Fibroblast of the aortic adventitia (primary cell): ENCODE data around the gene NPLOC4. TPM values are rescaled to one million over a fixed set of nuclear protein-coding genes. Genes with fewer than 3 reads are reported as not detected.

Experiments used
- DNase-seq: peaks from one replicate; pipeline ENCODE4 v3.0.0-alpha.2; 2010; ENCODE audit warnings: low read depth
- H3K4me3 ChIP-seq: 2 replicates; pipeline ENCODE4 v1.5.1; 2011; ENCODE audit warnings: low read depth, mild to moderate bottlenecking, control low read depth, low read length, moderate library complexity
- total RNA-seq: library from RNA; depleted of rRNA; stranded (reverse); fragments of >200 nt; gene quantifications from 2 replicates; pipeline ENCODE4 v1.2.3, GENCODE V29; 2012; ENCODE audit warnings: low replicate concordance
- TF ChIP-seq, protein P1 (sequence below): IDR thresholded peaks from 2 replicates; pipeline ENCODE4 v1.5.1; 2011; ENCODE audit warnings: mild to moderate bottlenecking, low read length, control low read depth, inconsistent platforms; ENCODE audit not compliant: insufficient read depth

The NPLOC4 gene
- total RNA-seq, 1 donor = 60.3 TPM

DNA sequence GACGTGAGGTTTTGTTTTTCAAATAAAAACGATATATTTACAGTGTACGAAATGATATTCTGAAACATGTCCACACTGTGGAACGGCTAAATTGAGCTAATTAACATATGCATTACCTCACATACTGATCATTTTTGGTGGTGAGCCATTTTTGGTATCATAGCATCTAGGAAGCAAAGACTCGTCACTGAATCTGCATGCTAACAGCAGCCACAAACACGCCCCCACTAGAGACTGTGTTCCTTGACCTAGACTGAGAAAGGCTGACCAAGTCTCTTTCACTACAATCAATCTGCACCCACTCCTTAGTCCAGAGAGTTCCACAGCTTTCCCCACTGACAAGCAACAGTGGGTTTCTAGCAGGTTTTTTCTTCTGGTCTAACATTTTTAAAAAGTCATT is 29.5 kb downstream of the NPLOC4 start:
- H3K4me3 ChIP-seq = no peak overlapping the region
- TF ChIP-seq, protein P1, sequence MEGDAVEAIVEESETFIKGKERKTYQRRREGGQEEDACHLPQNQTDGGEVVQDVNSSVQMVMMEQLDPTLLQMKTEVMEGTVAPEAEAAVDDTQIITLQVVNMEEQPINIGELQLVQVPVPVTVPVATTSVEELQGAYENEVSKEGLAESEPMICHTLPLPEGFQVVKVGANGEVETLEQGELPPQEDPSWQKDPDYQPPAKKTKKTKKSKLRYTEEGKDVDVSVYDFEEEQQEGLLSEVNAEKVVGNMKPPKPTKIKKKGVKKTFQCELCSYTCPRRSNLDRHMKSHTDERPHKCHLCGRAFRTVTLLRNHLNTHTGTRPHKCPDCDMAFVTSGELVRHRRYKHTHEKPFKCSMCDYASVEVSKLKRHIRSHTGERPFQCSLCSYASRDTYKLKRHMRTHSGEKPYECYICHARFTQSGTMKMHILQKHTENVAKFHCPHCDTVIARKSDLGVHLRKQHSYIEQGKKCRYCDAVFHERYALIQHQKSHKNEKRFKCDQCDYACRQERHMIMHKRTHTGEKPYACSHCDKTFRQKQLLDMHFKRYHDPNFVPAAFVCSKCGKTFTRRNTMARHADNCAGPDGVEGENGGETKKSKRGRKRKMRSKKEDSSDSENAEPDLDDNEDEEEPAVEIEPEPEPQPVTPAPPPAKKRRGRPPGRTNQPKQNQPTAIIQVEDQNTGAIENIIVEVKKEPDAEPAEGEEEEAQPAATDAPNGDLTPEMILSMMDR = no peak
- no peak for DNase-seq

DNA sequence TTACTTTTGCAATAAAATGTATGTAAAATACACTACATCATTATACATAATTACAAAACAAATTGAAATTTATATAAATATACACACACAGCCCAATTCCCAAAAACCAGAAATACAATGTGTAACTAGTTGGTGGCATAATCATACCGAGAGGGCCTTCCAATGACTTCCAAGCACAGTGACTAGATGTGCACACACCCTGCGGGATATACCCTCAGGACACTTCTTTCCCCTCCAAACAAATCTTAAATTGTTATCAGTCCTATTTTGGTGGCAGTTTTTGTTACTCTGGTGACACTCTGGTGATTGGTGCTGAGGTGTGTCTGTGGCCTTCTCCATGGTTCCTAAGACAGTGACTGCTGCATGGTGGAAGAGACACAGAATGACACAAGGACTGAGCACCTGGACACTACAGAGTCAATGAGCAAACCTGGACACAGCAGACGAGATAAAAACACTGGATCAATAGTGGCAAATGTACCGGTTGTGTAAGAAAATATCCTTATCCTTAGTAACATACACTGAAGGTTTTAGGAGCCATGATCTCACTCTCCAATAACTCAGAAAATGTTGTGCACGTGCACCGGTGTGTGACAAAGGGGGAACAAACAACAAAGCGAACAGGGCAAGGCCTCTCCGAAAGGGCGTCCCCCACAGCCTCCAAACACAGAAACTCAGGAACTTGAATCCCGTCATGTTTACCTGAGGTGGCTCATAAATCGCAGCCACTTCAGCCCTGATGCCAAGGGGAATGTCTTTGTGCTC is 32.9 kb downstream of the NPLOC4 start:
- TF ChIP-seq, protein P1 = no peak

DNA sequence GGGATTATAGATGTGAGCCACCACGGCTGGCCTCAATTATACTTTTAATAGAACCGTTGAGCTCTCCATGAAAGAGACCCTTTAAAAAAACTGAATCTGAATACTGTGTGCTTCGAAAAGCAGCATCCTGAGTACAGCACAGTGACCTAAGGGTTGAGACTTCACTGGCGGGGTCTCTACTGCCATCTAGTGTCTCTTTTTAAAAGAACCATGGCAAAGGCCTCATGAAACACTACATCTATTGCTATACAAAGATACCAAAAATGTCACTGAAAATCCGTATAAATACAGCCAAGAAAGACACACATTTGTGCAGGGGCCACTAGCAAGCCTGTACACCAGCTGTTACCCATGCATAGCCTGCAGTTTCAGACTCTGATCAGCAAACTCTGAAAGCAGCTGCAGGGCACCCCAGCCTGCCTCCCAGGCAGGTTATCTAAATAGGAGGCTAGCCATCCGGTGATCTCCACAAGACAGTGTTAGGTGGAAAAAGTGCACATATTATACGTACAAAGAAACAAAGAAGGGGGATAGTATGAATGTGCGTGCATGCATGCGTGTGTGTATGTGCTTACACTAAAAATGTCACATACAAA is 35.3 kb downstream of the NPLOC4 start:
- no peak overlapping the region for H3K4me3 ChIP-seq
- TF ChIP-seq, protein P1 = peak; percentile 87
- DNase-seq = peak; percentile 87

More for the DNA sequence above, 32.9 kb downstream of the NPLOC4 start:
- H3K4me3 ChIP-seq = no peak overlapping the region
- no peak for DNase-seq

DNA sequence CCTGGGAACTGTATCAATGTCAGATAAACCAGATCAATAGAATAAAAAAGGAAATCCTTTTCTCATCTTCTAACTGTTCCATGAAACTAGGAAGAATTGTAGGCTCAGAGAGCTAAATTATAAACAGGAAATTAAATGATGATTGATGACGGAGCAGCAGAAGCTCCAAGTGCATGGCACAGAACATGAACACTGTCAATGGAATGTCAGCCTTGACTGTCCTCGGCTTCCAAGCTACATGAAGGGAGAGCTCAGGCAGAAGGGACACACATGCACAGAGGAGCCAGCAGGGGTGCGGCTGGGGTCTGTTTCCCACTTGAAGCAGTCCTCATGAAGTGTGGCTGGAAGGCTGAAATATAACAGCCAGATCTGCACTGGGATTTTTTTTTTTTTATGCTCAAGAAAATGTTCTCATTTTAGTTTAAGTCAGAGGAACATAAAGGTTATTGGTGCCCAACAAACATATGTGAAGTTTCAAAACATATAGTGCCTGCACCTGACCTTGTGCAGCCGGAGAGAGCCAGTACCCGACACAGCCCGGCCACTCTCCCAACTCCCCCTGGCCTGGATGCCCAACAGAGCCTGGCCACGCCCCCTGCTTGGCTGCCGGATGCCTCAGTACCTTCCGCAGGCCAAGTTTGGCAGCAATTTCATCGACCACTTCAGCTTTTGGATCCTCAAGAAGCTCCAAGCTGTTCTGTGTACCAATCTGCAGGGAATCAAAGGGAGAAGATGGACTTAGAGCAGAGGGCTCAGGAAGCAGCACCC is 37.0 kb downstream of the NPLOC4 start:
- no peak overlapping the region for H3K4me3 ChIP-seq

DNA sequence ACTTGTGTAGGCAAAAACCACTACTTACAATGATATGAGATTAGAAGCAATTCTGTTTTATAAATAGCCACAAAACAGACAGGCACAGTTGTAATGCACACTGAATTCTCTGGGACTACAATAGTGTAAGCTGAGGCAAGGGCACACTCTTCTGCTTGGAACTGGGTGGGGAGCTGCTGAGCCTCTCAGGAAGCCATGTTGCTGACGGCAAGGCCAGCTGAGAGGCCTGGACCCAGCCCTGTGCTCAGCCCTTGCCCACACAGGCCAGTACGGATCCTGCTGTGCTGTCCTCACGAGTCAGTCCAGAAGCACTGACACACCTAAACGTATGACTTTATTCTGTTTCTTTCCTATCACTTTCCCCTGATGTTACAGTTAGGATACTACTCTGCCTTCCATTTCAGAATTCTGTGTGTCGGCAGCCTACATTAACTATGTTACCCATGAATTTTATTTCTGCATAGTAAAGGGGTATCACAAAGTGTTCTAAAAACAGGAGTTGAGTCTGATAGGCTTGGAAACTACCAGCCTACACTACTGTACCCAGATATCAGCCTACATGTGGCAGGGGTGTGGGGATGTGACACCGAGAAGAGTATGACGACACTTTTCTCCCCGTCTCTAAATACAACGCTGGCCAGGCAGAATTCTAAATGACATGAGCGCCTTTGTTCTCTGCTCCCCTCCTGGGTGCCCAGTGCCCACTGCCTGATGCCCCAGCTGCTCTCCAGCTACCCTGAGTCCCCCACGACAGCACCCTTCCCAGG is 43.6 kb downstream of the NPLOC4 start:
- H3K4me3 ChIP-seq = no peak overlapping the region
- TF ChIP-seq, protein P1 = no peak
- no peak for DNase-seq

More for the DNA sequence above, 37.0 kb downstream of the NPLOC4 start:
- peak; percentile 22 for DNase-seq
- TF ChIP-seq, protein P1 = no peak

DNA sequence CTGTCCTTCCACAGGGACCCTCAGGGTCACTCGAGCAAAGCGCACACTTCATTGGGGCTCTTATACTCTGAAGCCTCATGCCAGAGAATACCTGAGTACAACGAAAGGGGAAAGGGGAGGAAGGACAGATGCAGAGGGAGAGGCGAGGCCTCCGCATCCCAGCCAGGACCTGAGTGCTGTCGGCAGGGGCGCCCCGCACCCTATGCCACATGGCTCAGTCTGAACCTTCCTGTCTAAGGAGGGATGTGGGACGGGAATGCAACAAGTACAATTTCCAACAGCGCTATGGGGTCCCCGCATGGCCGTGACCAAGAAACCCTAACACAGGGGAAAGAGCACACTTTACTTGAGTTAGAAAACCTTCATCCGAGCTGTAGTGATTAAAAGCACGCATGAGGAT is 44.9 kb downstream of the NPLOC4 start:
- no peak for DNase-seq
- H3K4me3 ChIP-seq = no peak overlapping the region
- TF ChIP-seq, protein P1 = no peak
